AG04450 (cell line): ENCODE results near the gene MAPK14. TPM values are rescaled to one million over a fixed set of nuclear protein-coding genes. Genes with fewer than 3 reads are reported as not detected.

ENCODE experiments used
- CTCF ChIA-PET: fragments of 300-600, 350-600 bp; formaldehyde crosslinking; extraction: SDS; loops from one replicate; lab custom pipeline; 2022; ENCODE audit warnings: antibody characterized with exemption, inconsistent platforms; lab: Charles Lee
- POLR2A ChIA-PET: fragments of 350-600 bp; formaldehyde crosslinking; extraction: SDS; loops from one replicate; lab custom pipeline; 2021; ENCODE audit warnings: antibody characterized with exemption, inconsistent platforms; lab: Yijun Ruan, JAX
- DNase-seq: peaks from one replicate; pipeline ENCODE4 v3.0.0-alpha.2; 2011; ENCODE audit warnings: low read depth, low spot score
- H3K27ac ChIP-seq: one replicate; pipeline ENCODE4 v1.5.1; 2012; ENCODE audit warnings: low read depth, low read length, control low read depth
- H3K27me3 ChIP-seq: one replicate; pipeline ENCODE4 v1.6.0; 2012; ENCODE audit warnings: low read length; ENCODE audit not compliant: control insufficient read depth, insufficient read depth
- H3K4me3 ChIP-seq: 2 replicates; pipeline ENCODE4 v1.5.1; 2011; ENCODE audit warnings: mild to moderate bottlenecking, low read depth, low read length, control low read depth
- H3K9me3 ChIP-seq: 2 replicates; pipeline ENCODE4 v1.5.1; 2012; ENCODE audit warnings: low read length; ENCODE audit not compliant: control insufficient read depth, insufficient read depth
- CTCF ChIP-seq: IDR thresholded peaks from 2 replicates; pipeline ENCODE4 v1.5.1; 2011; ENCODE audit warnings: low read depth, low read length, control low read depth, inconsistent platforms
- polyA plus RNA-seq: library from polyadenylated mRNA; depleted of rRNA; stranded (reverse); fragments of >200 nt; gene quantifications from 2 replicates; pipeline ENCODE4 v1.2.3, GENCODE V29; 2011

The MAPK14 gene
- polyA plus RNA-seq, 1 experiment, result 55.7 TPM

DNA sequence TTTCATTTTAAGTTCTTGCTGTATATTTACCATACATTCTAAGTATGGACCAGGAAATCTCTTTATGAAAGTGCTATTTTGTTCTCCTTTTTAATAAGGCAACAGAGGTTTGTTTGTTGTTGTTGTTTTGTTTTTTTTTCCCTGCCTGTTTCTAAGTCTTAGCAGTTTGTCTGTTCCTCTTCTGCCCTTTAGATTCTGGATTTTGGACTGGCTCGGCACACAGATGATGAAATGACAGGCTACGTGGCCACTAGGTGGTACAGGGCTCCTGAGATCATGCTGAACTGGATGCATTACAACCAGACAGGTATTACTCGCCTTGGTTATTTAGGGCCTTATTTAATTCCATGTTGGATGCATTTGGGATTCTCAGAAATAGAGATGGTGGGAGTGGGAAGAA, 48.0 kb downstream of the MAPK14 start:
- H3K27me3 ChIP-seq, result no peaks in the 10 kb centered on the region
- ChIA-PET CTCF (interaction anchor here (4.1 kb wide), 1 partner anchor 19 kb away, joined by 41 read pairs; no protein-coding TSS in a partner anchor), POLR2A (no interaction called here)
- no peak for TF ChIP-seq CTCF
- no peaks in the 10 kb centered on the region for H3K9me3 ChIP-seq
- H3K4me3 ChIP-seq, result no peak overlapping the region
- no peak for DNase-seq
- H3K27ac ChIP-seq, result no peak overlapping the region

DNA sequence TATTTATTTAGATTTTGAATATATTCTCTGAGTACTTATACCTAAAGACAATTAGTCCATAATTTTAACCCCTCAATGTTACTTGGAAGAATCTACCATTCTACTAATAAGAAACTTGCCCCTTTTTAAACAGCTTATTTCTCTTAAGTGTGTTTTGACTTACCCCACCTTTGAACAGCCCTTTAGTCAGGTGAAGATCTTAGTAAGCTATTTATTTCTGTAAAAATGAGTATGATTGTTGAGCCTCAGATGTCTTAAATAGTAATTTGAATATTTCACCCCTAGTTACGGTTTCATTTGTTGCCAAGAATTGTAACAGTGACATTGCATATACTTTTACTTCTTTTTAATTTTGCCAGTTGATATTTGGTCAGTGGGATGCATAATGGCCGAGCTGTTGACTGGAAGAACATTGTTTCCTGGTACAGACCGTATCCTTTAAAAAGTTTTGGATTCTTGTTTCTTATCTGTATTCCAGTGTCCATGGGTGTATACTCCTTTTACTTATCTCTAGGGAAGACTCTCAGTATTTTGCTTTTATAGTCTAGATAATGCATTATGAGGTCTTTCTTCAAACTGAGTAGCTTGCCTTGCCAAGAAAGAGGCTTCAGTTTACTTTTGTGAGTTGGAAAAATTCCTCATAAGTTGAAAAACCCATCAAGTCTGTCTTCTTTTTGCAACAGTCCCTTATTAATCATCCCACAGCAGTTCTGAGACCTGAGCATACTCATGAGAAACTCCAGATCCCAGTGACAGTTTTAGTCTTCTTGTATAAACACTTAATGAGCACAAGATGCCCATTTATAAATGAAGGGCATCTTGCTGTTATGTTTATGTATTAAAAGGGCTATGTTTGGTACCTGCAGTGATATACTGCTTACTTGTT, 48.8 kb downstream of the MAPK14 start:
- DNase-seq, result no peak
- Histone ChIP-seq H3K4me3 (no peak overlapping the region), H3K9me3 (no peaks in the 10 kb centered on the region), H3K27ac (no peak overlapping the region), H3K27me3 (no peaks in the 10 kb centered on the region)
- ChIA-PET CTCF (interaction anchor here (4.1 kb wide), 1 partner anchor 18 kb away, joined by 41 read pairs; no protein-coding TSS in a partner anchor), POLR2A (no interaction called here)
- TF ChIP-seq CTCF, result no peak

GRCh38 chr6:36078159-36078558, 50.6 kb downstream of the MAPK14 start:
- CTCF ChIA-PET, result interaction anchor here (4.1 kb wide), 1 partner anchor 17 kb away, joined by 41 read pairs; no protein-coding TSS in a partner anchor
- POLR2A ChIA-PET, result no interaction called here
- H3K27me3 ChIP-seq, result no peaks in the 10 kb centered on the region

DNA sequence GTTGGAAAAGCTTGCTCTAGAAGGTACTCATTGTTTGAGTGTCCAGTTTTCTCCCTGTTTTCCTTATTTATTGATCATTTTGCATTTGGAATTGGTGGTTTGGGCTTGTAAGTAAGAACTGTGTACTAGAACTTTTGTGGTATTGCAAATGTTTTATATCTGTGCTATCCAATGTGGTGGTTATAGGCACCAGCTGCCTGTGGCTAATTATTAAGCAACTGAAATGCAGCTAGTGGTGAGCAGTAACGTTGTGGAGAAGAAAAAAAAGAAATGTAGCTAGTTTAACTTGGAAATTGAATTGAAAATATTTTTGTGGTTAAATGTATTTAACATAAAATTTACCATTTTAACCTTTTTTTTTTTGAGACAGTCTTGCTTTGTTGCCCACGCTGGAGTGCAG, 52.0 kb downstream of the MAPK14 start:
- no peak for DNase-seq
- H3K4me3 ChIP-seq, result no peak overlapping the region
- TF ChIP-seq CTCF, result no peak
- H3K9me3 ChIP-seq, result no peaks in the 10 kb centered on the region
- ChIA-PET POLR2A (interaction anchor here (0.7 kb wide), 1 partner anchor 15 kb away, joined by 3 read pairs; no protein-coding TSS in a partner anchor), CTCF (interaction anchor here (4.1 kb wide), 1 partner anchor 15 kb away, joined by 41 read pairs; no protein-coding TSS in a partner anchor)
- H3K27ac ChIP-seq, result no peak overlapping the region
- H3K27me3 ChIP-seq, result no peaks in the 10 kb centered on the region

More at GRCh38 chr6:36078159-36078558, 50.6 kb downstream of the MAPK14 start:
- no peak for TF ChIP-seq CTCF
- no peak overlapping the region for H3K4me3 ChIP-seq
- DNase-seq, result no peak
- no peak overlapping the region for H3K27ac ChIP-seq
- no peaks in the 10 kb centered on the region for H3K9me3 ChIP-seq

GRCh38 chr6:36082318-36082717, 54.7 kb downstream of the MAPK14 start:
- DNase-seq, result no peak
- no peaks in the 10 kb centered on the region for H3K9me3 ChIP-seq
- ChIA-PET CTCF (interaction anchor here (2.7 kb wide), 1 partner anchor 13 kb away, joined by 18 read pairs; no protein-coding TSS in a partner anchor), POLR2A (no interaction called here)
- H3K27ac ChIP-seq, result no peak overlapping the region
- TF ChIP-seq CTCF, result no peak
- no peak overlapping the region for H3K4me3 ChIP-seq
- H3K27me3 ChIP-seq, result no peaks in the 10 kb centered on the region
